KBM-7 (cell line): ENCODE results near the gene EYA2.

Experiments
- DNase-seq: peaks from one replicate; pipeline ENCODE4 v3.0.0-alpha.2; 2015
- in situ Hi-C: fragments of 300-500 bp; cut with MboI; formaldehyde crosslinking; loops from 2 replicates; pipeline ENCODE4 v1.14.3; 2020; ENCODE audit warnings: low sequenced_read_pairs, low pct_unique_long_range_greater_than_20kb, mixed read lengths

EYA2 gene

DNA sequence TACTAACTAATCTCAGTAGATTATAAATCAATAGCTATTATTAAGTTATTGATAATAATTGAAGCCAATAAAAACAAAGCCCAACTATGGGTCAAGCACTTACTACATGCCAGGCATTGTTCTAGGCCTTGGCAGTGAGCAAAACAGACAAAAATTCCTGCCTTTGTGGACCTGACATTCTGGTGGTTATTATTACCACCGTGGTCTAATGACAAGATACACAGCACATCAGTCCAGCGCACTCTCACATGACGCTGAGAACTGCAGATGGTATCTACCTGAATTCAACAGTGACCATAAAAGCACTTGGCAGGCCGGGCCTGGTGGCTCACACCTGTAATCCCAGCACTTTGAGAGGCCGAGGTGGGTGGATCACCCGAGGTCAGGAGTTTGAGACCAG, 340.5 kb downstream of the EYA2 start:
- in situ Hi-C loops, result no loop called here

DNA sequence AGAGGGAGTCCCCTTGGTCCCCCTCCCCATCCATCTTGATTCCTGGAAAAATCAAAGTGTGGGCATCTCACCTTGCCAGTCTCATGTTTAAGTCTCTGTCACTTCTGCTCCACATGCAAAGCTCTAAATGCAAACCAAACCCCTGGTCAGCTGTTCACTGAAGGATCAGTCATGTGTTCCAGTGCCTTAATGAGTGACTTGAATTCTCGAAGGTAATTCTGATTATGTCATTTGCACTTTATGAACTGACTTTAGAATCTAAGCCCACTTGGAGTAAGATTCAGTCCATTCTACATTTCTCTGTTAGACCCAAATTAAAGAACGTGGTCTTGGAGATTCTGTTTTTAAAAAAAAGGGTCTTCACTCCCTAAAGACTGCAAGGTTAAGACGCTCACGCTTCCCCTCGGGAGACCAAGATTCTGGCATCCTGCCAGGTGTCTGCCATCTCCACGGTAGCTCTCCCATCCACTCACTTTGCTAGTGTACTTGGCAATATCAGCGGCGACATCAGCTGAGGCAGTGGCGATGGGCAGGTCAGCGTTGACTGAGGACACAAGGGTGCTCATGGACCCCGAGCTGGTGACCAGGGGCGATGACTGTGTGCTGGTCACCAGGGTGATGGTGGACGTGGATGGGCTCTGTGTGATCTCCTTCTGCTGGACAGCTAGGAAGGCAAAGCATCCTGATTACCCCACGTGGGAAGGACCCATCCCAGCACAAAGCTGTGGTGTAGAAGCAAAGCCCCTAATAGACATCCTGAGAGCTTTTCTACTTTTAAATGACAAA, 341.4 kb downstream of the EYA2 start:
- DNase-seq, result no peak
- in situ Hi-C loops, result no loop called here

More for the DNA sequence above, 340.5 kb downstream of the EYA2 start:
- DNase-seq, result no peak

DNA sequence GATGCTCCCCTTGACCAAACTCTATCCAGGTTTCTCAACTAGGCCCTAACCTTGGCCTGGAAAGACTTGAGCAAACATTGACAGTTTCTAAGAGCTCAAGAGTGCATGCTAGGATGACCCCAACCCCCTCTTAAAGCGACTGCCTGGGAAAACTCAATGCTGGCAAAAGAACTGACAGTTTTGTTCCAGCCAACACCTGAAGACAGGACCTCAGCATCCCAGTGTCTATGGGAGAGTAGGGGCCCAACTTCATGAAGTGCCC, 341.9 kb downstream of the EYA2 start:
- DNase-seq, result no peak
- in situ Hi-C loops, result no loop called here

DNA sequence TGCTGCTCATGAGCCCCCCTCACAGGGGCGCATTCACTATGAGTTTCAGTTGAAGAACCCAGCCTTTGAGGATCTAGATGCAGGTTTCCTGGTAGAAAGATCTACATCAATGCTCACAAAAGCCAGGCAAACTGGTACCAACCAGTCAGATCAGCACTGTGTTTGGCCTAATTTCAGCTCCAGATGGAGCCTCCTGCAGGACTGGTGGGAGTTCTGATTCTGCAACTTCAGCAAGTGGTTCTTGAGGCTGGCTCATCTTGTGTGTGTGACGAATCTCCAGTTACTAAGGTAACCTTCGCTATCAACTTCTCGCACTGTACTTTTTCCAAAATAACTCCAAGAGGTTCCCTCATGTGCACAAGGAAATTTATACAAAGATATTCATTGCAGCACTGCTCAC, 343.1 kb downstream of the EYA2 start:
- in situ Hi-C loops, result no loop called here
- DNase-seq, result no peak
